IPS DF 4.7 (cell line): ENCODE results near the gene PRR20A.
"Not testable (repeated sequence)": the region's sequence is repeated elsewhere in the genome, so short reads cannot be mapped to it uniquely, and the experiment has no call there.

Experiments used
- DNase-seq: peaks from one replicate; pipeline ENCODE4 v3.0.0-alpha.2; 2013; ENCODE audit warnings: low spot score; ENCODE audit errors: extremely low read depth

Gene PRR20A

DNA sequence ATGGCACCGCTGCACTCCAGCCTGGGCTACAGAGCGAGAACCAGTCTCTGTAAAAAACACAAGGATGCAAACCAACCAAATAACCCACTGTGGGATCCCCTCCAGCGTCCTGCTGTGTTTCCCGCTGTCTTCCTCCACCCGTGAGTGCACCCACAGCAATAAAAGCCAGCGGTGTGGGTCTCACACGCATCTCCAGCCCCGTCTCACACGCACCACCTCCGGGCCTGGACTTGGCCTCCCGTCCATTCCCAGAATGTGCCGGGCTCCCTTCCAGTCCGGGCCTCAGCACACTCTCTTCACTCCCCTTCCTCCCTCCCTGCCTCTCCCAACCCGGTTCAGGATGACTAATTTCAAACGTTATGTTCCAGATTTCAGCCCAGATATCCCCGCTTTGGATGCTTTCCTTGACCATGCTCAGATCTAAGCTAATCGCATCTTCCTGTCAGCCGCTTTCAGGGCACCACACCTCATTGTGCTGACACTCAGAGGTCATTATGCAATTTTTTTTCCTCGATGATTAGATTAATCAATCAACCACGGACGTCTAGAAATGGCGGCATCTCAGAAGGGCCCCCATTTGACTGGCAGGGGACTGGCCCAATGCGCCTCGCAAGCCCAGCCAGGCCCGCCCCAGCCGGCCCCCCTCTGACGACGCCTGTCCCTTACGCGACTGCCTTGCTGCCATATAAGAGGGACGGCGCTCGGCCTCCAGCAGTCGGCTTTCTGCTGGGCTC lies at the start of gene PRR20A:
TSS of gene PRR20A (plus strand) at position 684 of the 734 bp plus-strand sequence. CDS start 387 bp downstream, outside the sequence.
- not testable (repeated sequence) for DNase-seq

DNA sequence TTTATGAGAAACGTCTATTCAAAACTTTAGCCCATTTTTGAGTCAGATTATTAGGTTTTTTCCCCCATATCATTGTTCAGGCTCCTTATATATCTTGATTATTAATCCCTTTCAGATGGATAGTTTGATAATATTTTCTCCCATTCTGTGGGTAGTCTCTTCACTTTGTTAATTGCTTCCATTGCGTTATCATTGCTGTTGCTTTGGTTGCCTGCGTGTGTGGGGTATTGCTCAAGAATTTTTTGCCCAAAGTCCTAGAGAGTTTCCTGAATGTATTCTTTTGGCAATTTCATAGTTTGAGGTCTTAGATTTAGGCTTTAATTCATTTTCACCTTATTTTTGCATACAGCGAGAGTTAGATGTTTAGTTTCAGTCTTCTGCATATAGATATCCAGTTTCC lies 25.8 kb upstream of the PRR20A start:
- no peak for DNase-seq

DNA sequence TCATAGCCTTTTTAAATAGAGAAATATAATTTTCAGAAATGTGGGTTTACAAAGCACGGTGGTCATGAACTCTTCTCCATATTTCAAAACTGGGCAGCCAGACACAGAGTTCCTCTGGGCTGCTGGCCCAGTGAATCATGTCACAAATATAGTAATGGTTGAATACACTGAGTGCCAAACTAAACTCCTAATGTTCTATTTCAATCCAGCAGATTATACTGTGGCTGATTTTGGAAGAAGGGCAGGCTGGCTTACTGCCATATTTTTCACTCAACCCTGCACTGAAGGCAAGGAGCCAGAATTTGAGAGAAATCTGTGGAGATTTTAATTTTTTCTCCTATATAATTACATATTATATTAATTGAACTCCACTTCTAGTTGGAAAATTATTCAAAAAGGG lies 17.0 kb upstream of the PRR20A start:
- DNase-seq, result no peak

GRCh38 chr13:57128909-57129308 lies 11.8 kb upstream of the PRR20A start:
- no peak for DNase-seq

- DNase-seq, result no peak
Measured at GRCh38 chr13:57136093-57136492, 4.6 kb upstream of the PRR20A start.

DNA sequence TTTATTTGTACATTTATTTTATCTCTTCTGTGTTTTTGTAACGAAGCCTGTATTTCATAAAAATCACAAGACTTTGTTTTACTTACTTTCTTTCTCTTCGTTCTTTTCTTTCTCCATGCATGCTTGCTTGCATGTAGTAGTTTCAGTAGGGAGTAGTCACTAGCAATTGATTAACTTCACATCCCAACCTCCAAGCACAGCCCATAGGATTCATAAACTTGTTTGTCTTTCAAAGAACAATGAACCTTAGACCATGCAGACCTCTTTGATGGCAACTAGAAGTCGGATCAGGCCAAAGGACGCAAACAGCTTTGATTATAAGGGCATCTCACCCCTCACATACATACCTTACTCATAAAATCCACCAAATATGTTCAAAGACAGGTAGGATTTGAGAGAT lies 3.1 kb upstream of the PRR20A start:
- DNase-seq, result no peak

DNA sequence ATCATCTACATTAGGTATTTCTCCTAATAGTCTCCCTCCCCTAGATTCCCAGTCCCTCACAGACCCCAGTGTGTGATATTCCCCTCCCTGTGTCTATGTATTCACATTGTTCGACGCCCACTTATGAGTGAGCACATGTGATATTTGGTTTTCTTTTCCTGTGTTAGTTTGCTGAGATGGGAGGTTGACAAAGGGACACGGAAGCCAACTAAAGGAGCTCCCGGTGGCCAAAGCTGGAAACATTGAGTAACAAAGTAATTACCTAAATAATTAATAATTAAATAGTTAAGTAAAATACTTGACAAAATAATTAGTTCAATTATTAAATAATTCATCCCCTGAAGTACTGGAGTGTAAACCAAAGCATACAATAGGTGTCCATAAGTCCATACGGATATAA lies 1.7 kb upstream of the PRR20A start:
- no peak for DNase-seq

GRCh38 chr13:57139781-57140180 lies 937 bp upstream of the PRR20A start:
- DNase-seq, result not testable (repeated sequence)

GRCh38 chr13:57147188-57147587 lies 6.5 kb downstream of the PRR20A start, which contains the start of gene PRR20B:
PRR20B (plus strand) TSS chr13:57147488; CDS start chr13:57147875, 387 bp downstream.
- DNase-seq, result not testable (repeated sequence)

DNA sequence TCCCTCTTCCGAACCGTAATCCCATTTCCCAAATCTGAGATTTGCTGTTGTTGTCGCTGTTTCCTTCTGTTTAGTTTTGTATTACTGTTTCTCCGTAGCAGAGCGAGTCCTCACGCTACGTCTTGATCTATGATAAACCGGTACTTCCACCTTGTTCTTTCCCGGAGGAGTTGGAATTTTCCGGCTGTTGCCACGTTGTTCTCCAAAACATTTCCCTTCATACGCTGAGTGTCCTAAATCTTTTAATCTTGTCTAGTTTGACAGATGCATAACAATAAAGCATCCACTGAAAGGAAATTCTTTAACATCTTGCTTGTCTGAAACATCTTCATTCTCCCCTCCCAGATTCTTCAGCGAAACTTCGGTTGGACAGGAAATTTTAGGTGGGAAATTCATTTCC lies 7.4 kb downstream of the PRR20A start:
- DNase-seq, result not testable (repeated sequence)

GRCh38 chr13:57153761-57154160 lies 13.0 kb downstream of the PRR20A start, which contains the start of gene PRR20C:
PRR20C (plus strand) TSS chr13:57154061; CDS start chr13:57154448, 387 bp downstream.
- DNase-seq, result not testable (repeated sequence)

DNA sequence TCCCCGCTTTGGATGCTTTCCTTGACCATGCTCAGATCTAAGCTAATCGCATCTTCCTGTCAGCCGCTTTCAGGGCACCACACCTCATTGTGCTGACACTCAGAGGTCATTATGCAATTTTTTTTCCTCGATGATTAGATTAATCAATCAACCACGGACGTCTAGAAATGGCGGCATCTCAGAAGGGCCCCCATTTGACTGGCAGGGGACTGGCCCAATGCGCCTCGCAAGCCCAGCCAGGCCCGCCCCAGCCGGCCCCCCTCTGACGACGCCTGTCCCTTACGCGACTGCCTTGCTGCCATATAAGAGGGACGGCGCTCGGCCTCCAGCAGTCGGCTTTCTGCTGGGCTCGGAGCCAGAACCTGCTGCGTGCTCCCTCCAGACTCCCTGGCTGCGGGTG lies 19.6 kb downstream of the PRR20A start, which contains the start of gene PRR20D:
TSS of gene PRR20D (plus strand) at position 301 of the 400 bp plus-strand sequence. CDS start 387 bp downstream, outside the sequence.
- not testable (repeated sequence) for DNase-seq

- not testable (repeated sequence) for DNase-seq
Measured at GRCh38 chr13:57166897-57167296, 26.2 kb downstream of the PRR20A start, which contains the start of gene PRR20E. PRR20E (plus strand) TSS chr13:57167197; CDS start chr13:57167584, 387 bp downstream.

DNA sequence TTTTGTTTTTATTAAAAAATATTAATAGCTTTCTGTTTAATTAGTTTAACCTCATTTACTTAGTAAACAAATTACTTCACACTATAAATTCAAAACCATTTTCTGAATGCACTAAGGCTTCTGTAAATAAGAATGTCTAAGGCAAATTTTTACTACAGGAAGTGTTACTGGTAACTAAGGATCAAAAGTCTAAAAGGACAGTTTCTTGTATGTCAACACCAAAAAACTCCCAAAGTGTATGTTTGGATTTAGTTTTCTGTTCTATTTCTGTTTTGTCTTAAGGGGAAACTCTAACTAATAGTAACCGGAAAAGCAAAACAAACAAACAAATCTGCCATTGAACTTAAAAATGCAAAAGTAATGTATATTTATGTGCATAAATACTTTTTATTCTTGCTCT lies 50.9 kb downstream of the PRR20A start:
- no peak for DNase-seq
